ENCODE measurements around the gene WDR70.

DNA sequence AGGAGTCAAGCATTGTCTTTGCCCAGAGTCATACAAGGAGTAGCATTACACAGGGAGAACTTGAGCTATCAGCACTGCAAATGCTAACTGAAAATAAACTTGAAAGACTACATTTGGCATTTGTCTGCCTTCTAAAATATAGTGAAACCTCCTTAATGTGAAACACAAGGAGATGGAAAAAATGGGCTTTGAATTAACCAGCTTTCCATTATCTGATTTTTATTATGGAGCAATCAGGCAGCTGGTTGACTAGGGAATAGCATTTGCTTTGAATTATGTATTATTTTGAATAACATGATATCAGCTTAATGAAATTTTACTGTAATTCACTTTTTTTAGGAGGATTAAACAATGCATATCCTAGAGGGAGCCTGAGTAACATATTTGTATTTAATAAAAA lies 329.9 kb downstream of the WDR70 start:
- TF ChIP-seq CTCF (IDR thresholded peaks at IDR 0.05) (no peak), POLR2A (IDR thresholded peaks at IDR 0.05) (no peak)
